Hepatocyte (in vitro differentiated cells): ENCODE data around the gene APBA1.

Experiments
- CTCF ChIP-seq: fragments of 200-600 bp; sonication (generic); IDR thresholded peaks from 2 replicates; pipeline ENCODE4 v1.5.1; 2016; ENCODE audit warnings: antibody characterized with exemption, mild to moderate bottlenecking; ENCODE audit not compliant: poor library complexity
- EZH2 ChIP-seq: fragments of 200-600 bp; sonication (generic); IDR thresholded peaks from 2 replicates; pipeline ENCODE4 v1.6.1; 2016; ENCODE audit warnings: antibody characterized with exemption, mild to moderate bottlenecking, borderline replicate concordance
- EZH2phosphoT487 ChIP-seq: fragments of 200-600 bp; sonication (generic); IDR thresholded peaks from one replicate; pipeline ENCODE4 v1.6.1; 2018; ENCODE audit warnings: antibody characterized with exemption, mild to moderate bottlenecking, low read depth, moderate library complexity; ENCODE audit not compliant: unreplicated experiment, severe bottlenecking

GRCh38 chr9:69443178-69443577 is 229.0 kb downstream of the APBA1 start:
- TF ChIP-seq CTCF (no peak), EZH2phosphoT487 (no peak), EZH2 (no peak)
